ENCODE measurements around the gene KIF3A. TPM values are rescaled to one million over a fixed set of nuclear protein-coding genes. Genes with fewer than 3 reads are reported as not detected.
A peak's percentile ranks its signal among the peaks of the same experiment; 100 is the strongest.

The KIF3A gene
- polyA plus RNA-seq, 1 donor, result 9.1 TPM

DNA sequence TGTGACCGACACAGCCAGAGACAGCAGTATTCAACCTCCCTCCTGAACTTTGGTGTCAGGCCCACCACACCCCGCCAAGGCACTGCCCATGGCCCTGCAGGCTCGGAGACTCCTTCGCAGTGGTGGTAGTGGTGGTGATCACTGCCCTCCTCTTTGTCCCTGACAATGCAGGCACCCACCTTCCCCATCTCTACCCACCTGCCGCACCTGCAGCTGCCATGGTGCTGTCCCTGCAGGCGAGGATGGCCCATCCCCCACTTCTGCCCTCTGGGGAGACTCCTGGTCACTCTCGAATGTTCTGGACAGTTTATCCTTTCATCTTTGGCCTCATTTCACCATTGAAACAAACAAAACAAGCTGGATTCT, 67.9 kb downstream of the KIF3A start:
- Histone ChIP-seq H3K4me1 (ENCODE audit: control insufficient read depth, insufficient read depth, low read length) (peaks cover 40% of the 10 kb centered on the region), H3K9me3 (ENCODE audit: control insufficient read depth, low read depth, low read length) (no peaks in the 10 kb centered on the region), H3K27ac (ENCODE audit: low read length) (no peak overlapping the region), H3K36me3 (ENCODE audit: control insufficient read depth, insufficient read depth, low read length) (no peaks in the 10 kb centered on the region), H3K4me3 (ENCODE audit: low read length) (no peak overlapping the region), H3K27me3 (ENCODE audit: control insufficient read depth, insufficient read depth, low read length) (no peaks in the 10 kb centered on the region)
- no peak for DNase-seq
- no CpG with 5 or more reads among the region's 7 CpGs for WGBS (ENCODE audit: insufficient coverage, low lambda C conversion rate)

DNA sequence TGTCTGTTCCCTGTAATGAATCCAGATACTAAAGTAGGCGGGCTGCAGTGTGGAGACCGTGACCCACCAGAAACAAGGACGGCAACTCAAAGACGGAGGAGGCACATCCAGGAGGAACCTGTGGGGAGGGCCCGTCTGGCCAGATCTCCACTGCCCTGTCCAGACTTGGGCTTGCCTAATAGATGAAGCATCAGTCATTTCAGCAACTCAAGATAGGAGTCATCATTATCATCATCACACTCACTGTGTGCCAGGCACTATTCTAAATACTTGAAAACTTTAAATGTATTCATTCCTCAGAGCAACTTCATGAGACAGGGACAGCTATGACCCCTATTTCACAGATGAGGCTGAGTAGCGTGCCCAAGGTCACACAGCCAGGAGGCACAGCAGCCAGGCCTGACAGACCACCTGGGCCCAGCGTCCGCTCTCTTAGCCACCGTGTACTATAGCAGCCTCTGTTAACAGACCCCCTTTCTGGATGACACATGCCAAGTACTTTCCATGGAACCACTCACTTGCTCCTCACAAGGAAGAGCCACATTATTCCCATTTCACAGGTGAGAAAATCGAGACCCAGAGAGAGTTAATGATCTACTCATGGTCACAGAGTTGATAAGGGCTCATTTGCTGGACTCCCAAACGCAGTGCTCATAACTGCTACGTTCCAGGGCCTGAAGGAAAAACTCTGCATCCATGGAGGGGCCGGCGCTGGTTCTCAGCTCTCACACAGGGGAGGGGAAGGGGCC, 68.5 kb downstream of the KIF3A start:
- Histone ChIP-seq H3K9me3 (ENCODE audit: control insufficient read depth, low read depth, low read length) (no peaks in the 10 kb centered on the region), H3K27ac (ENCODE audit: low read length) (no peak overlapping the region), H3K4me3 (ENCODE audit: low read length) (no peak overlapping the region), H3K4me1 (ENCODE audit: control insufficient read depth, insufficient read depth, low read length) (peaks cover 46% of the 10 kb centered on the region), H3K36me3 (ENCODE audit: control insufficient read depth, insufficient read depth, low read length) (no peaks in the 10 kb centered on the region), H3K27me3 (ENCODE audit: control insufficient read depth, insufficient read depth, low read length) (no peaks in the 10 kb centered on the region)
- 100% methylated on average over 2 of the region's 14 CpGs for WGBS (ENCODE audit: insufficient coverage, low lambda C conversion rate)
- DNase-seq, result no peak

DNA sequence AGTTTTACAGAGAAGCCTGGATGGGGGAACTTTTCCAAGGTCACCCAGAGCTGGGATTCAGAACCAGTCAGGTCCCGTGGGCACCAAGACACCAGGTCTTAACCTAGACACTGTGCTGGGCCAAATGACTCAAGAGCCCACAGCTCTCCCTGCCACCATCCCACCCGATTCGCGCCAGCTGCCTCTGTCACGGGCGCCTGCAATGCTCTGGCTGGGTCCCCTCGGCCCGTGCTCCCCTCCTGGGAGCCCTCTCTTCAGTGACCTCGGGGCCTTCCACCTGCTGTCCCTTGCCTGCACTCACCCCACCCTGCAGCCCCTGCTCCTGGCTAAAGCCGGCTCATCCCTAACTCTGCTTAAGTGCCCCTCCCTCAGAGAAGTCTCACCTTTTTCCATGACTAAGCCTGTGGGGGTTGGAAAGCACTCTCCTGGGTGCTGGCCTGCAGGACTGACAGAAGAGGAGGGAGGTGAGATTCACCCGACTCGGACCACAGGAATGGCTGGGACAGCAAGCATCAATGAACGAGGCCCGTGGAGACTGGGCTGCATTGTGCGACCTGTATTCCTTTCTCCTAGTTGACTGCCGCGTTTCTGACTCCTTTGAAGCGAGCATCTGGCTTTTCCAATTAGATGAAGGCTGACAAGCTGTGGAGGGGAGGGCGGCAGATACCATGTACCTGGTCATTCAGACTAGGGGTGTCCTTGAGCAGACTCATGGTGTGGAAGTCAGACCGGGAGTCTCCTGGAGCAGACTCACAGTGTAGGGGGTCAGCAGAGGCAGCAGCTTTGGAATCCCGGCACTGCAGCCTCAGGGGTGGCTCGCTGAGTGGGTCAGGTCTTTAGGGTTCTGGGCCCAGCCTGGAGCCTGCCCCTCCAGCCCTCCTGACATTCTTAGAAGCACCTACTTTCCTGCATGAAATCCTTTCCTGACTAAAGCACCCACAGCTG, 69.3 kb downstream of the KIF3A start:
- no peak overlapping the region for H3K27ac ChIP-seq (ENCODE audit: low read length)
- H3K4me3 ChIP-seq (ENCODE audit: low read length), result no peak overlapping the region
- H3K36me3 ChIP-seq (ENCODE audit: control insufficient read depth, insufficient read depth, low read length), result no peaks in the 10 kb centered on the region
- no CpG with 5 or more reads among the region's 22 CpGs for WGBS (ENCODE audit: insufficient coverage, low lambda C conversion rate)
- no peaks in the 10 kb centered on the region for H3K27me3 ChIP-seq (ENCODE audit: control insufficient read depth, insufficient read depth, low read length)
- H3K4me1 ChIP-seq (ENCODE audit: control insufficient read depth, insufficient read depth, low read length), result peaks cover 49% of the 10 kb centered on the region
- H3K9me3 ChIP-seq (ENCODE audit: control insufficient read depth, low read depth, low read length), result no peaks in the 10 kb centered on the region
- DNase-seq, result no peak

DNA sequence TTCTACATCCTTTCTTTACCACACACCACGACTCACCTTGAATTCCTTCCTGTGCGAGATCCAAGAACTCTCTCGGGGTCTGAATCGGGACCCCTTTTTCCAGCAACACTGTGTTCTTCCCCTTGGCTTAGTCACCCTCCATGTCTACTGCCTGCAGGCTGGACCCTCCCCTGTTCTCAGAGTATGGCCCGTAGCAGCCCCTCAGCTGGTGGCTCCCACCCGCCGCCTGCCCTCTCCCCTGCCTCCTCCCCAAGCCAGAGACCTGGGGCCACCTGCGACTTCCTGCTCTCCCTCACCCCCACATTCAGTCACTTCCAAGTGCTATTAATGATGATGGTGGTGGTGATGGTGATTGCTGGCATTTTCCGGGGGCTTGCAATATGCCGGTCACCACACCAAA, 70.0 kb downstream of the KIF3A start:
- Histone ChIP-seq H3K4me1 (ENCODE audit: control insufficient read depth, insufficient read depth, low read length) (peaks cover 52% of the 10 kb centered on the region), H3K4me3 (ENCODE audit: low read length) (no peak overlapping the region), H3K36me3 (ENCODE audit: control insufficient read depth, insufficient read depth, low read length) (no peaks in the 10 kb centered on the region), H3K9me3 (ENCODE audit: control insufficient read depth, low read depth, low read length) (no peaks in the 10 kb centered on the region), H3K27ac (ENCODE audit: low read length) (no peak overlapping the region), H3K27me3 (ENCODE audit: control insufficient read depth, insufficient read depth, low read length) (no peaks in the 10 kb centered on the region)
- DNase-seq, result no peak
- WGBS (ENCODE audit: insufficient coverage, low lambda C conversion rate), result 100% methylated on average over 1 of the region's 10 CpGs

DNA sequence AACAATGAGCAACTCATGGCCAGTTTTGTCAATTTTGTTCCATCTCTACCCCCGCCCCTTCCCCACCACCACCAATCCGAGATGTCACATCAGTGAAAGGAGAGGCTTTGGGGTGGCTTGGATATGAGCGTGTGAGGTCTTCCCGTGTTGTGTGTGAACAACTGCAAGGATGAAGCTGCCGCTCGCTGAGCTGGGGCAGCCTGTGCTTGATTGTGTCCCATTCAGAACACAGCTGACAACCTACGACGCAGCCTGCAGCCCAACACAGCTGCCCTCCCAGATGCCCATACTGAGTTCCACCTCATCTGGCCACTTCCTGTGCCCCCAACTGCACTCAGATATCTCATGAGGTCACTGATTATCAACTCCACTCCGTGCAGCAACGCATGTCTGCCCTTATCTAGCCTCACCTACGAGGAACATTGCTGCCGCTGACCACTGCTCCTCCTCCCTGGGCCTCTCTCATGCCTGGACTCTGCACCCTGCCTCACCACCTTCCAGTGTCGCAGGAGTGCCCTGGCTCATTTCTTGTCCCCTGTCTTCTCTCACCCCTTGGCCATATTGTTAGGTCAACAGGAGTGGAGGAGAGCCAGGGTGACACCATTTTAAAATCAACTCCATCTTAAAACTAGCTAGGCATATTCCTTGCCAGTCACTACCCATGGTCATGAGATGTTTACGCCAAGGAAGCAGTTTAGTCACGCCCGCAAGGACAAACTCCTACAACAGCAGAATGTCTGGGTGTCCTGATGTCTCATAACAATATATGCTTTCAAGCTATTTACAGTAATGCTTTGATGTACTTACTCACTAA, 70.8 kb downstream of the KIF3A start:
- Histone ChIP-seq H3K9me3 (ENCODE audit: control insufficient read depth, low read depth, low read length) (no peaks in the 10 kb centered on the region), H3K27me3 (ENCODE audit: control insufficient read depth, insufficient read depth, low read length) (no peaks in the 10 kb centered on the region), H3K4me1 (ENCODE audit: control insufficient read depth, insufficient read depth, low read length) (peaks cover 52% of the 10 kb centered on the region), H3K27ac (ENCODE audit: low read length) (peak overlapping the region; percentile 3), H3K36me3 (ENCODE audit: control insufficient read depth, insufficient read depth, low read length) (no peaks in the 10 kb centered on the region), H3K4me3 (ENCODE audit: low read length) (no peak overlapping the region)
- 70% methylated on average over 4 of the region's 16 CpGs for WGBS (ENCODE audit: insufficient coverage, low lambda C conversion rate)
- DNase-seq, result peak; percentile 78 to 85

DNA sequence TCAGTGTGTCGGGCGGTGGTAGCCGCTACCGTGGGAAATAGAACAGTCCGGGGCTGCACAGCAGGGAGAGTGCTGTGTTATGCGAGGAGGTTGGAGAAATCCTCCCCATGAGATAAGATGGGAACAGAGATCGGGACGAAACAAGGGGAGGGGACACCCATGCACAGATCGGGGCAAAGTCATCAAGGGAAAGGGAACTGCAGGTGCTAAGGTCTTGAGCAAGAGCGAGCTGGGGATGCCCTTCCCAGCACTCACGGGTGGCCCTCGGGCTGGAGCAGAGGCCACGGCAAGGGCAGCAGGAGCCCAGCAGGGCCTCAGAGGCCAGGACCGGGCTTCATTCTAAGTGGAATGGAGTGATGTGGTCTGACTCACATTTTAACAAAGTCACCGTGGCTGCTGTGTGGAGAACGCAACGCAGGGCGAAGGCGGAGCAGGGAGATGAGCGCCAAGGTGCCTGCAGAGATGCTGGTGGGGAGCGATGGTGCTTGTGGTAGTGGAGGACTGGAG, 71.7 kb downstream of the KIF3A start:
- H3K9me3 ChIP-seq (ENCODE audit: control insufficient read depth, low read depth, low read length), result no peaks in the 10 kb centered on the region

DNA sequence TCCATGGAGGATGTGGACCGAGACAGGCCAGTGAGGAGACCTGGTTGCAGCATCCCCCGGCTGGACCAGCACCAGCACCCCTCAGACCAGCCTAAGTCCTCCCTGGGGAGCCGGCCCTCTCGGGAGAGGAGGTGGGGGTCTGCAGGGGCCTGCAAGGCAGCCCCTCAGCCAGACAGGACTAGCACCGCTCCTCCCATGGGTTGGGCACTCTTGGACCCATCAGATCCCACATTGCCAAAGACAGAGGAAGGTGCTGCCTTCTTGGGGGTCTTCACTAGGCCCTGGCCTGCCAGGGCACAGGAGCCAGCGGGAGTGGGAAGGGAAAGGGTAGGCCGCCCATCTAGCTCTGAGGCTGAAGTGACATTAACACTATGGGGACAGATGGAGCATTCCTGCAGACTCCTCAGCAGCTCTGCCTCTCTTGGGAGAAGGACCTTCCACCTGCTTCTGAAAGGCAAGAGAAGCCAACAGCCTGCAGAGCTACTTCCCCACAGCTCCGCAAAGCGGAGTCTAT, 72.6 kb downstream of the KIF3A start:
- H3K27ac ChIP-seq (ENCODE audit: low read length), result no peak overlapping the region
- DNase-seq, result no peak
- no CpG with 5 or more reads among the region's 9 CpGs for WGBS (ENCODE audit: insufficient coverage, low lambda C conversion rate)
- no peak overlapping the region for H3K4me3 ChIP-seq (ENCODE audit: low read length)
- no peaks in the 10 kb centered on the region for H3K9me3 ChIP-seq (ENCODE audit: control insufficient read depth, low read depth, low read length)
- no peaks in the 10 kb centered on the region for H3K36me3 ChIP-seq (ENCODE audit: control insufficient read depth, insufficient read depth, low read length)
- no peaks in the 10 kb centered on the region for H3K27me3 ChIP-seq (ENCODE audit: control insufficient read depth, insufficient read depth, low read length)
- H3K4me1 ChIP-seq (ENCODE audit: control insufficient read depth, insufficient read depth, low read length), result peaks cover 50% of the 10 kb centered on the region

More for the DNA sequence above, 71.7 kb downstream of the KIF3A start:
- Histone ChIP-seq H3K4me1 (ENCODE audit: control insufficient read depth, insufficient read depth, low read length) (peaks cover 52% of the 10 kb centered on the region), H3K27me3 (ENCODE audit: control insufficient read depth, insufficient read depth, low read length) (no peaks in the 10 kb centered on the region), H3K36me3 (ENCODE audit: control insufficient read depth, insufficient read depth, low read length) (no peaks in the 10 kb centered on the region), H3K27ac (ENCODE audit: low read length) (no peak overlapping the region), H3K4me3 (ENCODE audit: low read length) (no peak overlapping the region)
- DNase-seq, result peak; percentile 65 to 77
- WGBS (ENCODE audit: insufficient coverage, low lambda C conversion rate), result 100% methylated on average over 6 of the region's 21 CpGs

DNA sequence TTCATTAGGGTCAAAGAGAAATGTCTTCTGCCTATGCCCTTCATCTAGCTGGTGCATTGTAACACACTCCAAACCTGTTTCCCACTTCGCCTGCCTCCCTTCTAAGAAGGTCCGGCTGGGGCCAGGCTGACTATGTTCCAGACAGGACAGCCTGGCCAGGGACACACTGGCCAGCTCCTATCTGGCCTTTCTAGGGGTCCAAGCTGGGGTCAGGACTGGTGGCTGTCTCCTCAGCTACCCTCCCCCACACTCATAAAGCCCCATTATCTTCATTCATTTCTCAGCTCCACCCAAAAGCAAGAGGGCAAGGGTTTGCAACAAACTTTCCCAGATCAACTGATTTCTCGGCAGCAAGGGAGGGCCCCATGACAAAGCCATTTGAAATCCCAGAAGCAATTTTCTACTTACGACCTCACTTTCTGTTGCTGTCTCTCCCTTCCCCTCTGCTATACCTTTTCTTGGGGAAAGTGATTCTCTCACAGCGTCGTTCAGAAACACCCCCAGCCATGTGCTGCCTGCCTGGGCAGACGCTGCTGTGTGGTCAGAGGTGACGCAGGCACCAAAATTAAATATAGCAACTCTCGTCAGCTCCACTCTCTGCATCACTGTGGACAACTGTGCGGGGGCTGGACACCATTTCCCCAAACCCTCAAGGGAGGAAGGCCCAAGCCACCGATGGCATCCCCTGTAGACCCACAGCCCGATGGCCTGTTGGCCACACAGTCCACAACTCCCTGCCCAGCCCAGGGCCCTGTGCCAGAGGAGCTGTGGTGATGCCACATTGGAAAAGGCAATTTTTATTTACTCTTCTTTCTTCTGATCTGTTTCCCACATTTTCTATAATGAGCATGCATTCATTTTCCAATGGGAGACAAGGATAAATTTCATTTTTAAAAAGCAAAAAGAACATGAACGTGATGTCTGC, 73.3 kb downstream of the KIF3A start:
- Histone ChIP-seq H3K27ac (ENCODE audit: low read length) (peak overlapping the region; percentile 67), H3K9me3 (ENCODE audit: control insufficient read depth, low read depth, low read length) (no peaks in the 10 kb centered on the region), H3K4me1 (ENCODE audit: control insufficient read depth, insufficient read depth, low read length) (peaks cover 44% of the 10 kb centered on the region), H3K36me3 (ENCODE audit: control insufficient read depth, insufficient read depth, low read length) (no peaks in the 10 kb centered on the region), H3K4me3 (ENCODE audit: low read length) (no peak overlapping the region), H3K27me3 (ENCODE audit: control insufficient read depth, insufficient read depth, low read length) (no peaks in the 10 kb centered on the region)
- 33% methylated on average over 1 of the region's 13 CpGs for WGBS (ENCODE audit: insufficient coverage, low lambda C conversion rate)
- peak; percentile 78 to 88 for DNase-seq

Measured in large intestine (tissue), 3 donors.